Natural killer cell (primary cell): ENCODE data around the gene RNF223. TPM values are rescaled to one million over a fixed set of nuclear protein-coding genes. Genes with fewer than 3 reads are reported as not detected.

ENCODE experiments used
- ATAC-seq, 3 donors: fragments of 150-1000 bp in 2 of 3; fragments of 200-7000 bp in 1 of 3; cut with Tn5 transposase; 1 replicate in 1 of 3; 2 replicates in 2 of 3; pipeline ENCODE4 v1.10.0; 2021; ENCODE audit warnings: mild to moderate bottlenecking in 2 of 3, moderate library complexity in 2 of 3
- DNase-seq, 2 donors: peaks; one replicate each; pipeline versions ENCODE4 v3.0.0 to v3.0.0-alpha.2; 2013 to 2021; ENCODE audit warnings: mixed read lengths in 1 of 2
- H3K27ac ChIP-seq: one replicate; pipeline ENCODE4 v1.5.1; 2013; ENCODE audit warnings: mild to moderate bottlenecking, low read length
- H3K27me3 ChIP-seq: one replicate; pipeline ENCODE4 v1.6.1; 2013; ENCODE audit warnings: low read length; ENCODE audit not compliant: control insufficient read depth, insufficient read depth
- H3K36me3 ChIP-seq: one replicate; pipeline ENCODE4 v1.6.1; 2013; ENCODE audit warnings: low read length; ENCODE audit not compliant: control insufficient read depth, insufficient read depth
- H3K4me1 ChIP-seq: one replicate; pipeline ENCODE4 v1.6.1; 2013; ENCODE audit warnings: low read length; ENCODE audit not compliant: control insufficient read depth, insufficient read depth
- H3K4me3 ChIP-seq: one replicate; pipeline ENCODE4 v1.5.1; 2013; ENCODE audit warnings: low read length
- H3K9me3 ChIP-seq: one replicate; pipeline ENCODE4 v1.6.1; 2013; ENCODE audit warnings: low read length; ENCODE audit not compliant: control insufficient read depth, insufficient read depth
- H3K27ac Mint-ChIP-seq, 2 donors: one replicate each; pipeline ENCODE4 v1.8.0; 2022; ENCODE audit warnings: mild to moderate bottlenecking in 2 of 2, mixed read lengths in 2 of 2, moderate library complexity in 1 of 2
- H3K27me3 Mint-ChIP-seq, 2 donors: one replicate each; pipeline ENCODE4 v1.8.0; 2022; ENCODE audit warnings: low read depth in 2 of 2, mixed read lengths in 2 of 2
- H3K36me3 Mint-ChIP-seq: one replicate; pipeline ENCODE4 v1.8.0; 2022; ENCODE audit warnings: mixed read lengths
- H3K4me1 Mint-ChIP-seq, 2 donors: one replicate each; pipeline ENCODE4 v1.8.0; 2022; ENCODE audit warnings: mixed read lengths in 2 of 2
- H3K4me3 Mint-ChIP-seq: one replicate; pipeline ENCODE4 v1.8.0; 2022; ENCODE audit warnings: mild to moderate bottlenecking, moderate library complexity, mixed read lengths
- H3K9me3 Mint-ChIP-seq, 2 donors: one replicate each; pipeline ENCODE4 v1.8.0; 2022; ENCODE audit warnings: mixed read lengths in 2 of 2
- CTCF ChIP-seq: fragments of 200-600 bp; IDR thresholded peaks from one replicate; pipeline ENCODE4 v1.8.0; 2022; ENCODE audit warnings: antibody characterized with exemption
- WGBS: methylation state at CpG from one replicate; pipeline ENCODE4 v1.1.7; 2013; ENCODE audit warnings: missing lambda C conversion rate; ENCODE audit not compliant: insufficient coverage; 5-methylcytosine and 5-hydroxymethylcytosine counted together
- intact Hi-C: fragments of 100-400 bp; cut with micrococcal nuclease; formaldehyde crosslinking; loops from one replicate; pipeline ENCODE4 v1.14.2; 2022
- total RNA-seq, 4 donors: library from RNA; stranded (reverse); fragments of 120-200 nt in 1 of 4; gene quantifications; one replicate each; pipeline versions ENCODE4 v1.2.3 to v1.2.4, GENCODE V29; 2013 to 2022

The RNF223 gene
- total RNA-seq, 3 donors from 2014 or later (not counting 1 experiment from before 2014, with no cell fraction given), result not detected

DNA sequence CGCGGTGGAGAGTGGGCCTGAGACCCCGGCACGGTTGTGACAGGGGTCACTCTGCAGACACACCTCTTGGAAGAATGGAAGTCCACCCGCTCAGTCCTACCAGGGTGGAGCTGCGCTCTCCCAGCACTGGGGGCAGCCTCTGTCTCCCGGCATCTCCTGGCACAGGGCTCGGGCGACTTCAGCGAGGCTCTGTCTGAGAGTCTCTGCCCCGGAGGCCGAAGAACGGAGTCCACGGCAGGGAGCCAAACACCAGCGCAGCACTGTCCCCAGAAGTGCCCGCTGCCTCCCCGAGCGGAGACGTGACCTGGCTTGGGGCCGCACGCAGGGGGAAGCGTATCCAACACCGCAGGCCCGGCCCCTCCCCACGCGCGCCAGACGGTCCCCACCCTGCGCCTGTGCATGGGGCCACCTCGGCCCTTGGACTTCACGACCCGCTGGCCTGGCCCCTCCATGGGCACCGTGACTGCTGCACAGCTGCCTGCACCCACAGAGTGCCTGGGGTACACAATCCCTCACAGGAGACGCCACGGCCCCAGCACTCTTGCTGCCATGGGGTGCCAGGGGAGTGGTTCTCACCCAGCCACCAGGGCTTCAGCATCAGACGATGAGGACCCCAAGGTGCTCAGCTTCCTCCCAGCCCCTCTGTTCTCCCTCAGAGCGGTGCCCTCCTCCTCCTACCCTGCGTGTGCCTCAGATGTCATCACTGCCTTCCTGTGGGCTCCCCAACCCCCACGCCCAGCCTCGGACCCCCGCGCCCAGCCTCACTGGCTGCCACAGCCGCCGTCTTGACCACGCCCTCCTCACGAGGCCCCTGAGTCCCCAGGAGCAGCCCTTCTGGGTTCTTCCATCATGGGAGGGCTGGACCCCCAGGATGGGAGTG, 14.9 kb upstream of the RNF223 start:
- Mint-ChIP-seq H3K27ac (no peak overlapping the region), H3K4me3 (no peak overlapping the region), H3K9me3 (no peaks in the 10 kb centered on the region), H3K27me3 (no peaks in the 10 kb centered on the region), H3K36me3 (no peaks in the 10 kb centered on the region), H3K4me1 (peaks cover 0 to 6% of the 10 kb centered on the region in 2 donors)
- WGBS, result 93% methylated on average over 46 of the region's 46 CpGs
- Histone ChIP-seq H3K36me3 (no peaks in the 10 kb centered on the region), H3K4me3 (no peak overlapping the region), H3K4me1 (no peaks in the 10 kb centered on the region), H3K27ac (no peak overlapping the region), H3K27me3 (no peaks in the 10 kb centered on the region), H3K9me3 (no peaks in the 10 kb centered on the region)
- DNase-seq (no peak), ATAC-seq (peak in 1 of 3 donors; percentile 9)
- intact Hi-C loops, result no loop called here
- no peak for TF ChIP-seq CTCF

DNA sequence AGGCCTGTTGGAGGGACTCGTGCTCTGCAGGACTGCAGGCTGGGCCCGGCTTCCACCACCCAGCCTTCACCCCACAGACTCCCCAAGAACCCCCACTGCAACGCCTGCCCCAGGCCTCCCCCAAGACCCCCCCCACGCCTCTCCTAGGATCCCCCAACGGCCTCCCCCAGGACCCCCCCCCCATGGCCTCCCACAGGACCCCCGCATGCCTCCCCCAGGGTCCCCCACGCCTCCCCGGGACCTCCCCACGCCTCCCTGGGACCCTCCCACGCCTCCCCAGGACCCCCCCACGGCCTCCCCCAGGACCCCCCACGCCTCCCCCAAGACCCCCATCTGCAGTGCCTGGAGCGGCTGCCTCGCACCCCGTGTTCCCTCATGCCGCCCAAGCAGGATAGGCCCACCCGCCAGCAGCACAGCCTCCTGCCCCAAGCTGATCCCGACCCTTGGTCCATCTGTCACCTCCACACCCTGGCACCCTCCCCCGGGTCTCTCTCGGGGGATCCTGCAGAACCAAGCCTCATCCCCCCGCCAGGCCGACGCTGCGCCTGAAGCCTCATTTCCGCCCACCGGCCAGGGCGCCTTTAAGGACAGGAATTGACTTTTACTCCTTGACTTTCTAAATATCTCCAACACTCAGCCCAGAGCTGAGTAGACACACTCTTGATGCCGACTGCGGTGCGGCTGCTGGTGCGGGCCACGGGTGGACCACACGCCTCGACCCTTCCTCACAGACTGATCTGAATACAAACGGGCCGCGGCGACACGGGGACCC, 14.1 kb upstream of the RNF223 start:
- H3K9me3 ChIP-seq, result no peaks in the 10 kb centered on the region
- Mint-ChIP-seq H3K9me3 (no peaks in the 10 kb centered on the region), H3K36me3 (no peaks in the 10 kb centered on the region), H3K4me3 (no peak overlapping the region), H3K27me3 (no peaks in the 10 kb centered on the region), H3K27ac (no peak overlapping the region), H3K4me1 (peaks cover 0 to 2% of the 10 kb centered on the region in 2 donors)
- ATAC-seq, result no peak
- H3K4me1 ChIP-seq, result no peaks in the 10 kb centered on the region
- no peak for TF ChIP-seq CTCF
- intact Hi-C loops, result no loop called here
- no peak overlapping the region for H3K27ac ChIP-seq
- H3K36me3 ChIP-seq, result no peaks in the 10 kb centered on the region
- H3K27me3 ChIP-seq, result no peaks in the 10 kb centered on the region
- H3K4me3 ChIP-seq, result no peak overlapping the region
- 95% methylated on average over 29 of the region's 39 CpGs for WGBS
- no peak for DNase-seq

DNA sequence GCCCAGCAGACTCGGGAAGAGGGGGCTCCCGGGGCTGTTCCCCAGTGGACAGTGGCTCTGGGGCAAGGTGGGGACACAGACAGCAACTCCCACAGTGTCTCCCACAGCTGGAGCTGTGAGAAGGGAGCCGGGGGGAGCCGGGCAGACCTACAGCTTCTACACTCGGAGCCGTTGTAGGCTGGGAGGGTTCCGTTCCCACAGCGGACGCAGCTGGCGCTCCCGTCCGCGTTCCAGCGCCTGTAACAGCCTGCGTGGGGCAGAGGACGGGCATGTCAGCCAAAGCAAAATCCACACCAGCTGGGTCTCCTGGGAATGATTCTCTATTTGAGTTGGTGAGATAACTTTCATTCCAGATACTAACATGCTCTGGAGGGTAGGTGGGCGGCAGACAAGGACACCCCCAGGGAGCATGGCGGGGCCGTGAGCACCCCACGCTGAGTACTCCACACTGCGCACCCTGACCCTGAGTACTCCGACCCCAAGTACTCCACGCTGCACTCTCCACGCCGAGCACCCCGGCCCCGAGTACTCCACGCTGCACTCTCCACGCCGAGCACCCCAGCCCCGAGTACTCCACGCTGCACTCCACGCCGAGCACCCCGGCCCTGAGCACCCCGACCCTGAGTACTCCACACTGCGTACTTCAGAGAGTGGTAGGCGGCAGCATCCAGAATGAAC, 13.4 kb upstream of the RNF223 start:
- DNase-seq (no peak), ATAC-seq (no peak)
- Histone ChIP-seq H3K27me3 (no peaks in the 10 kb centered on the region), H3K36me3 (no peaks in the 10 kb centered on the region), H3K9me3 (no peaks in the 10 kb centered on the region), H3K4me1 (no peaks in the 10 kb centered on the region), H3K4me3 (no peak overlapping the region), H3K27ac (no peak overlapping the region)
- no peaks in the 10 kb centered on the region for H3K4me1 Mint-ChIP-seq
- H3K4me3 Mint-ChIP-seq, result no peak overlapping the region
- intact Hi-C loops, result no loop called here
- no peak for TF ChIP-seq CTCF
- 96% methylated on average over 38 of the region's 38 CpGs for WGBS
- no peaks in the 10 kb centered on the region for H3K27me3 Mint-ChIP-seq
- H3K27ac Mint-ChIP-seq, result no peak overlapping the region
- no peaks in the 10 kb centered on the region for H3K36me3 Mint-ChIP-seq
- no peaks in the 10 kb centered on the region for H3K9me3 Mint-ChIP-seq
